Measurements from ENCODE around the gene RTN1.

Gene RTN1

GRCh38 chr14:59564366-59564765 is 306.2 kb downstream of the RTN1 start:
- DNase-seq (ENCODE audit: low spot score), result no peak

GRCh38 chr14:59547310-59547709 is 323.3 kb downstream of the RTN1 start:
- no peak for DNase-seq (ENCODE audit: low spot score)

Measured in CD4-positive, alpha-beta T cell treated with Interleukin-15 for 4 hours (primary cell).